Heart left ventricle (tissue), 16 donors: Measurements from ENCODE around the gene VASN. TPM values are rescaled to one million over a fixed set of nuclear protein-coding genes. Genes with fewer than 3 reads are reported as not detected.

Experiments used
- ATAC-seq, 4 donors: fragments of 200-7000 bp; cut with Tn5 transposase; one replicate each; pipeline ENCODE4 v1.9.1; 2020 to 2022; ENCODE audit warnings: moderate library complexity in 4 of 4, mild to moderate bottlenecking in 3 of 4, moderate number of reproducible peaks in 1 of 4
- DNase-seq, 5 donors: peaks; one replicate each; pipeline ENCODE4 v3.0.0-alpha.2; 2020
- H3K27ac ChIP-seq, 12 donors: fragments of 200-600 bp; sonication (generic) in 4 of 12; one replicate each; pipeline versions ENCODE4 v1.5.0 to v1.8.0; 2016 to 2022; ENCODE audit warnings: mild to moderate bottlenecking in 2 of 12
- H3K27me3 ChIP-seq, 9 donors: fragments of 200-600 bp; sonication (generic) in 2 of 9; one replicate each; pipeline versions ENCODE4 v1.5.1 to v1.8.0; 2016 to 2022; ENCODE audit warnings: mild to moderate bottlenecking in 3 of 9
- H3K36me3 ChIP-seq, 9 donors: fragments of 200-600 bp; sonication (generic) in 2 of 9; one replicate each; pipeline versions ENCODE4 v1.5.0 to v1.8.0; 2018 to 2022; ENCODE audit warnings: mild to moderate bottlenecking in 2 of 9
- H3K4me1 ChIP-seq, 12 donors: fragments of 200-600 bp; sonication (generic) in 4 of 12; one replicate each; pipeline versions ENCODE4 v1.5.0 to v1.8.0; 2016 to 2022; ENCODE audit warnings: mild to moderate bottlenecking in 3 of 12
- H3K4me3 ChIP-seq, 12 donors: fragments of 200-600 bp; sonication (generic) in 4 of 12; one replicate each; pipeline versions ENCODE4 v1.5.0 to v1.8.0; 2017 to 2022; ENCODE audit warnings: mild to moderate bottlenecking in 9 of 12, moderate library complexity in 4 of 12
- H3K9me3 ChIP-seq, 12 donors: fragments of 200-600 bp; sonication (generic) in 4 of 12; one replicate each; pipeline versions ENCODE4 v1.5.0 to v1.8.0; 2016 to 2022; ENCODE audit warnings: mild to moderate bottlenecking in 1 of 12
- CTCF ChIP-seq, 12 donors: fragments of 200-600 bp; sonication (generic) in 4 of 12; IDR thresholded peaks; one replicate each; pipeline versions ENCODE4 v1.5.0 to v1.8.0; 2018 to 2022; ENCODE audit warnings: antibody characterized with exemption in 12 of 12, mild to moderate bottlenecking in 5 of 12
- POLR2A ChIP-seq, 2 donors: fragments of 450-650 bp; IDR thresholded peaks; one replicate each; pipeline ENCODE4 v1.6.1; 2017; ENCODE audit warnings: antibody characterized with exemption in 2 of 2, mild to moderate bottlenecking in 2 of 2, moderate library complexity in 2 of 2
- whole genome bisulfite sequencing, 4 donors: extraction: QIAGEN DNeasy Blood & Tissue Kit in 2 of 4; methylation state at CpG; one replicate each; pipeline versions ENCODE4 v1.1.5 to v1.1.7; 2013 to 2018; 5-methylcytosine and 5-hydroxymethylcytosine counted together
- intact Hi-C, 10 donors: fragments of 100-400 bp; cut with DNase I; formaldehyde crosslinking; loops; one replicate each; pipeline versions ENCODE4 v1.11.1 to v1.14.2; 2022
- polyA plus RNA-seq, 2 donors: library from polyadenylated mRNA; stranded (reverse); fragments of 200-250 nt; gene quantifications; one replicate each; pipeline ENCODE4 v1.2.3, GENCODE V29; 2013
- total RNA-seq, 9 donors: library from RNA; depleted of rRNA in 2 of 9; stranded (reverse); fragments of >200 nt in 2 of 9; fragmentation: NEBNext Ultra II Directional in 3 of 9; extraction: Animal tissue kit (Norgen Biotek cat#: 25700) in 3 of 9; gene quantifications; one replicate each; pipeline versions ENCODE4 v1.1.0 to v1.2.4, GENCODE V29; 2016 to 2023
- donor health status: ischemic (EF 13 %, LVEDD 7.1; RV severe dilation, severe dysfunction).
- donor health status: healthy with polysubstance abuse.
- donor health status: DM: no; HTN: yes; CAD: no.
- donor health status: DM: no; HTN: no; CAD: no.
- donor health status: ischemic (EF 25% LVEDD 6.9; RV normal size, moderate dysfunction).
- donor health status: ischemic (EF 25% LVEDD 5.7; RV mildly dilated, moderate dysfunction).
- donor health status: healthy.
- donor health status: DM: yes; HTN: yes; CAD: no.
- donor health status: ischemic (EF 35%, LVEDD 5.7; RV mildly dilated, moderate dysfunction).
- donor health status: nonischemic (EF 11% LVEDD 7.7; RV severe dilation, severe dysfunction).
- donor health status: DM: yes; HTN: yes; CAD: no.
- donor health status: PGD.
- donor health status: ischemic (EF 29% LVEDD 5.4; RV normal size, mild dysfunction).
- donor health status: nonischemic (EF 23%, LVEDD 6.1; RV moderate dilation, normal function).

The VASN gene
- total and polyA plus RNA-seq, 11 donors: 3.8 to 20.0 (median 6.2) TPM

DNA sequence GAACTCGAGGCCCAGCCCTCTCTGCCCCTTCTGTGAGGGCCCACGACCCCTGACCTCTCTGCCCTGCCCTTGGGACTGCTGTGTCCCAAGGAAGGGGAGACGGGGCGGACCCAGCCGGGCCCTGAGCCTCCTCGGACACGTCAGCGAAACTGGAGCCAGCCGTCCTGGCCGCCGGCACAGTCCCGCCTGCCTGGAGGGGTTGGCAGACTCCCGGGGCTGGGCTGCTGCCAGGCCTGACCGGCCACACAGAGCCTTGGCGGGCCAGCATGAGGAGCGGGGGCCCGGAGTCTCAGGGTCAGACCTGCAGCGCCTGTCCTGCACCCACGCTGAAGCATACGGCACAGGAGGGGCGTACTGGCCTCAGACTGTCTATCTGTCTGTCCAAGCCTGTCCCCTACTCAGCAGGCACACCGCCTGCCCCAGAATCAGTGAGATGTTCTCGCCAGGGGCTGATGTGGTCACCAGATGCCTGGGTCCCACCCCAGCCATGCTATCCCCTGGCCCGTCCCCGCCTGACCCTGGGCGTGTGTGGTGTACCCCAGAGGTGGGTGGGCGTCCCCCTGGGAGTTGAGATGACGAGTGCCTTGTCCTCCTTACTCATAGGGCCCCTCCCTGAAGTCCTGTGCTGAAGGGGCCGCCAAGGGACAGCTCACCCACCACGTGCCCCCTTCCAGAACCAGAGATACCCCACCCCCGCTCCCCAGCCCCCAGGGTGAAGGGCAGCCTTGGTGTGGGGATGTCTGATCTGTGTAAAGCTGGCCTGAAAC lies 4.7 kb downstream of the VASN start:
- intact Hi-C loops: no loop called here
- WGBS, 4 donors: 42 to 74% (median 48%) methylated on average over 4 to 31 of the region's 31 CpGs
- peak overlapping the region in 8 of 12 donors; percentile 3 to 86 (median 24) for H3K4me3 ChIP-seq
- no peaks in the 10 kb centered on the region for H3K9me3 ChIP-seq
- no peak for TF ChIP-seq POLR2A (IDR thresholded peaks at IDR 0.05)
- peak overlapping the region; percentile 31 to 89 (median 79) for H3K27ac ChIP-seq
- peak; percentile 72 to 82 (median 76) for ATAC-seq
- H3K36me3 ChIP-seq: peaks cover 0 to 15% (median 3%) of the 10 kb centered on the region in 9 donors
- no peaks in the 10 kb centered on the region for H3K27me3 ChIP-seq
- peaks cover 5 to 82% (median 63%) of the 10 kb centered on the region in 12 donors for H3K4me1 ChIP-seq
- DNase-seq: peak; percentile 89 to 95 (median 93)

GRCh38 chr16:4376893-4377572 lies 5.4 kb downstream of the VASN start:
- Histone ChIP-seq H3K4me1 (peaks cover 5 to 76% (median 60%) of the 10 kb centered on the region in 12 donors), H3K36me3 (peaks cover 0 to 22% (median 8%) of the 10 kb centered on the region in 9 donors), H3K9me3 (no peaks in the 10 kb centered on the region), H3K4me3 (peak overlapping the region in 5 of 12 donors; percentile 3 to 86 (median 28)), H3K27ac (peak overlapping the region in 11 of 12 donors; percentile 31 to 89 (median 80)), H3K27me3 (no peaks in the 10 kb centered on the region)
- ATAC-seq (no peak), DNase-seq (peak in 1 of 5 donors; percentile 48)
- TF ChIP-seq POLR2A (IDR thresholded peaks at IDR 0.05) (no peak), CTCF (IDR thresholded peaks at IDR 0.05) (no peak)
- intact Hi-C loops: no loop called here
- WGBS, 4 donors: 72 to 83% (median 81%) methylated on average over 20 to 27 of the region's 27 CpGs

DNA sequence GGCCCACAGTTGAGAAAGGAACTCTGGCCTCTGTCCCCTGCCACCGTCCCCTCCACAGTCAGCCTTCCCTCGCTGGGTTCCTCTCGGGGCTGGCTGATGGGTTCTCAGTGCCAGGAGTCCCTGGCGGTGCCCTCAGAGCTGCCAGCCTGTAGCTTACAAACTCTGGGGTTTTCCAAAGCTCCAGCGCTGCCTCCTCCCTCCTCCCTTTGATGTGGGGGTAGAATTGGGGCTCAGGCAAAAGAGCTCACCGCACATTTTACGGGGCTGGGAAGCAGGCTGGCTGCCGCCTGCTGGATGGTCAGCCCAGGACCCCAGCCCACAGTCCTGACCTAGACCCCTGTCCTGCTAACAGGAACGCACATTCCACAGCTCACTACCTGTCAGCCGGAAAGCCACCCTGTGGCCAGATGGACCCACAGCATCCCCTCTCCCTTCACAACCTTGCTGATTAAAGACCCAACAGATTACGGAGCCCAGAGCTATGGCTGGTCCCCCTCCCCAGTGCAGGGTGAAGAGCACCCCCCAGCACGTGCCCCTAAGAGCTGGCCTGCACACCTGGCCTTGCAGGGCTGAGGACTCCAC lies 6.0 kb downstream of the VASN start:
- Histone ChIP-seq H3K27ac (peak overlapping the region in 8 of 12 donors; percentile 16 to 89 (median 79)), H3K36me3 (peaks cover 0 to 29% (median 14%) of the 10 kb centered on the region in 9 donors), H3K4me3 (no peak overlapping the region), H3K9me3 (no peaks in the 10 kb centered on the region), H3K27me3 (no peaks in the 10 kb centered on the region), H3K4me1 (peaks cover 5 to 70% (median 56%) of the 10 kb centered on the region in 12 donors)
- no peak for TF ChIP-seq POLR2A (IDR thresholded peaks at IDR 0.05)
- TF ChIP-seq CTCF (IDR thresholded peaks at IDR 0.05): no peak
- DNase-seq (peak in 1 of 5 donors; percentile 36), ATAC-seq (no peak)
- 59 to 82% (median 77%) methylated on average over 12 of the region's 12 CpGs for WGBS, 4 donors
- intact Hi-C loops: no loop called here

DNA sequence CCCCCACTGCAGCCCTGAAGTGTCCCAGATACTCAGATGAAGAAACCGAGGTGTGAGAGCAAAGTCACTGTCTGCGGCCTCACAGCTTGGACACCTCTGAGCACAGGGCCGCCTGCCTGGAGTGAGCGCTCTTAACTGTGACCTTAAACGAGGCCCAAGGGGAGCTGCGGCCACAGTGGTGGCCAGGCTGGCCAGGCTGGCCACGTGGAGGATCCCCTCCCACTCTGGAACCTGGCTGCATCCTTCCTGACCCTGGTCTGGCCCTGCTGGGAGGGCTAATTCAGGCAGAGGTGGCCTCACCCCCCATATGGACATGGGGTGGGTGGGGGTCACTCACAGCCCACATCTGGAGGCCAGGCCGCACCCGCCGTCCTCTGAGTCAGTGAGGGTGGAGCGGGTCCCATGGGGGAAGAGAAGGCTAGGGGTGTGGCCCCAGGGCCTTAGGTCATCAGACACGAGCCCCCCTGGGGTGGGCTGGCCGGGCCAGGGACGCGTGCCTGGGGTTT lies 6.6 kb downstream of the VASN start:
- H3K4me3 ChIP-seq: no peak overlapping the region
- H3K27ac ChIP-seq: peak overlapping the region in 8 of 12 donors; percentile 16 to 86 (median 60)
- H3K9me3 ChIP-seq: no peaks in the 10 kb centered on the region
- H3K4me1 ChIP-seq: peaks cover 5 to 64% (median 51%) of the 10 kb centered on the region in 12 donors
- DNase-seq: peak in 3 of 5 donors; percentile 65 to 80 (median 65)
- ATAC-seq: peak in 3 of 4 donors; percentile 1 to 21 (median 19)
- 56 to 77% (median 64%) methylated on average over 13 to 15 of the region's 15 CpGs for WGBS, 4 donors
- H3K27me3 ChIP-seq: no peaks in the 10 kb centered on the region
- peaks cover 0 to 34% (median 19%) of the 10 kb centered on the region in 9 donors for H3K36me3 ChIP-seq
- TF ChIP-seq CTCF (IDR thresholded peaks at IDR 0.05) (no peak), POLR2A (IDR thresholded peaks at IDR 0.05) (no peak)
- intact Hi-C loops: no loop called here
